DOHH2 (cell line): ENCODE results near the gene FRZB.

ENCODE experiments used
- H3F3A ChIP-seq: fragments of 200-600 bp; sonication (generic), shearing (Covaris generic); 2 replicates; pipeline ENCODE4 v1.6.0; 2016; ENCODE audit warnings: antibody characterized with exemption, mild to moderate bottlenecking; ENCODE audit not compliant: control insufficient read depth, insufficient read depth
- H3K27ac ChIP-seq: fragments of 200-600 bp; sonication (generic); 2 replicates; pipeline ENCODE4 v1.5.1; 2014; ENCODE audit warnings: low read depth, mild to moderate bottlenecking, low read length, moderate library complexity
- H3K27me3 ChIP-seq: fragments of 200-600 bp; sonication (generic); 2 replicates; pipeline ENCODE4 v1.6.1; 2014; ENCODE audit warnings: mild to moderate bottlenecking, low read length, mixed read lengths; ENCODE audit not compliant: control insufficient read depth
- H3K36me3 ChIP-seq: fragments of 200-600 bp; sonication (generic); 2 replicates; pipeline ENCODE4 v1.6.1; 2014; ENCODE audit warnings: mild to moderate bottlenecking, low read length, moderate library complexity, mixed read lengths; ENCODE audit not compliant: control insufficient read depth
- H3K4me1 ChIP-seq: fragments of 200-600 bp; sonication (generic); 2 replicates; pipeline ENCODE4 v1.6.1; 2014; ENCODE audit warnings: mild to moderate bottlenecking, low read length, mixed read lengths; ENCODE audit not compliant: control insufficient read depth
- H3K4me2 ChIP-seq: fragments of 200-600 bp; sonication (generic); 2 replicates; pipeline ENCODE4 v1.6.0; 2014; ENCODE audit warnings: mild to moderate bottlenecking, low read length, moderate library complexity
- H3K4me3 ChIP-seq: fragments of 200-600 bp; sonication (generic); 2 replicates; pipeline ENCODE4 v1.5.1; 2014; ENCODE audit warnings: mild to moderate bottlenecking, low read length, mixed read lengths
- H3K79me2 ChIP-seq: fragments of 200-600 bp; sonication (generic); 2 replicates; pipeline ENCODE4 v1.6.1; 2014; ENCODE audit warnings: mild to moderate bottlenecking, low read length, mixed read lengths; ENCODE audit not compliant: control insufficient read depth
- H3K9me2 ChIP-seq: fragments of 200-600 bp; sonication (generic); replicated peaks from 2 replicates; pipeline ENCODE4 v1.6.1; 2014; ENCODE audit warnings: mild to moderate bottlenecking, low read length, mixed read lengths; ENCODE audit not compliant: control insufficient read depth
- H3K9me3 ChIP-seq: fragments of 200-600 bp; sonication (generic); 2 replicates; pipeline ENCODE4 v1.6.1; 2014; ENCODE audit warnings: antibody characterized with exemption, low read length, mixed read lengths; ENCODE audit not compliant: control insufficient read depth, insufficient read depth
- H4K20me1 ChIP-seq: fragments of 200-600 bp; sonication (generic); 2 replicates; pipeline ENCODE4 v1.6.0; 2014; ENCODE audit warnings: low read depth, mild to moderate bottlenecking, antibody characterized with exemption, low read length, moderate library complexity; ENCODE audit not compliant: control insufficient read depth, insufficient read depth
- EZH2phosphoT487 ChIP-seq: fragments of 200-600 bp; sonication (generic); IDR thresholded peaks from 2 replicates; pipeline ENCODE4 v1.6.1; 2017; ENCODE audit warnings: borderline replicate concordance, mild to moderate bottlenecking, antibody characterized with exemption, low read length, moderate library complexity, mixed read lengths
- TF ChIP-seq, protein P1 (sequence below): fragments of 200-600 bp; sonication (generic); IDR thresholded peaks from one replicate; pipeline ENCODE4 v1.5.1; 2014; ENCODE audit warnings: antibody characterized with exemption, mild to moderate bottlenecking, low read depth, low read length; ENCODE audit not compliant: poor library complexity, severe bottlenecking

The FRZB gene

DNA sequence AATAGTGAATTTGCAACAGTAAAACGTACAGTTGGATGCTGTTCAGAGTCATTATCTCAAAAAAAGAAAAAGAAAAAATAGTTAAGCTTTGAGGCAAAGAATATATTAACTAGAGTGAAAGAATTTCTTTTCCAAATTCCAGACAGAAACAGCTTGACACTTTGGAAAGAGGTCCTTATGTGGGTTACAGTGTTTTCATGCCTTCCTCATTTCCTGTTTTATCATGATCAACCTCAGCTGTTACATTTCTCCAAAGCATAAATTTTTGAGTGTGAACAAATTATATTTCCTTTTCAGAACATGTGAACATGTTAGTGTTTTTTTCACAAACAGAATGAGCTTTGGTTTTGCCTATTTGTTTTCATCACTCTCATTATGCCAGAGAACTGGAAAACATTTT lies 13.6 kb downstream of the FRZB start:
- H3K4me1 ChIP-seq: no peaks in the 10 kb centered on the region
- H3K79me2 ChIP-seq: no peaks in the 10 kb centered on the region
- TF ChIP-seq, protein P1, sequence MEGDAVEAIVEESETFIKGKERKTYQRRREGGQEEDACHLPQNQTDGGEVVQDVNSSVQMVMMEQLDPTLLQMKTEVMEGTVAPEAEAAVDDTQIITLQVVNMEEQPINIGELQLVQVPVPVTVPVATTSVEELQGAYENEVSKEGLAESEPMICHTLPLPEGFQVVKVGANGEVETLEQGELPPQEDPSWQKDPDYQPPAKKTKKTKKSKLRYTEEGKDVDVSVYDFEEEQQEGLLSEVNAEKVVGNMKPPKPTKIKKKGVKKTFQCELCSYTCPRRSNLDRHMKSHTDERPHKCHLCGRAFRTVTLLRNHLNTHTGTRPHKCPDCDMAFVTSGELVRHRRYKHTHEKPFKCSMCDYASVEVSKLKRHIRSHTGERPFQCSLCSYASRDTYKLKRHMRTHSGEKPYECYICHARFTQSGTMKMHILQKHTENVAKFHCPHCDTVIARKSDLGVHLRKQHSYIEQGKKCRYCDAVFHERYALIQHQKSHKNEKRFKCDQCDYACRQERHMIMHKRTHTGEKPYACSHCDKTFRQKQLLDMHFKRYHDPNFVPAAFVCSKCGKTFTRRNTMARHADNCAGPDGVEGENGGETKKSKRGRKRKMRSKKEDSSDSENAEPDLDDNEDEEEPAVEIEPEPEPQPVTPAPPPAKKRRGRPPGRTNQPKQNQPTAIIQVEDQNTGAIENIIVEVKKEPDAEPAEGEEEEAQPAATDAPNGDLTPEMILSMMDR: no peak
- TF ChIP-seq EZH2phosphoT487: no peak
- no peaks in the 10 kb centered on the region for H3K27me3 ChIP-seq
- H3K4me2 ChIP-seq: no peak overlapping the region
- no peak overlapping the region for H3K27ac ChIP-seq
- no peaks in the 10 kb centered on the region for H4K20me1 ChIP-seq
- H3K9me3 ChIP-seq: no peaks in the 10 kb centered on the region
- no peaks in the 10 kb centered on the region for H3K36me3 ChIP-seq
- H3F3A ChIP-seq: no peaks in the 10 kb centered on the region
- no peak overlapping the region for H3K4me3 ChIP-seq
- H3K9me2 ChIP-seq: no peaks in the 10 kb centered on the region

GRCh38 chr2:182852090-182852489 lies 14.3 kb downstream of the FRZB start:
- no peaks in the 10 kb centered on the region for H3K27me3 ChIP-seq
- no peaks in the 10 kb centered on the region for H3K9me2 ChIP-seq
- no peaks in the 10 kb centered on the region for H3K4me1 ChIP-seq
- TF ChIP-seq EZH2phosphoT487: no peak
- TF ChIP-seq, protein P1: no peak
- H3K27ac ChIP-seq: no peak overlapping the region
- H3K4me2 ChIP-seq: no peak overlapping the region
- H3K4me3 ChIP-seq: no peak overlapping the region
- no peaks in the 10 kb centered on the region for H3K36me3 ChIP-seq
- no peaks in the 10 kb centered on the region for H3K9me3 ChIP-seq
- H4K20me1 ChIP-seq: no peaks in the 10 kb centered on the region
- H3K79me2 ChIP-seq: no peaks in the 10 kb centered on the region
- H3F3A ChIP-seq: no peaks in the 10 kb centered on the region

DNA sequence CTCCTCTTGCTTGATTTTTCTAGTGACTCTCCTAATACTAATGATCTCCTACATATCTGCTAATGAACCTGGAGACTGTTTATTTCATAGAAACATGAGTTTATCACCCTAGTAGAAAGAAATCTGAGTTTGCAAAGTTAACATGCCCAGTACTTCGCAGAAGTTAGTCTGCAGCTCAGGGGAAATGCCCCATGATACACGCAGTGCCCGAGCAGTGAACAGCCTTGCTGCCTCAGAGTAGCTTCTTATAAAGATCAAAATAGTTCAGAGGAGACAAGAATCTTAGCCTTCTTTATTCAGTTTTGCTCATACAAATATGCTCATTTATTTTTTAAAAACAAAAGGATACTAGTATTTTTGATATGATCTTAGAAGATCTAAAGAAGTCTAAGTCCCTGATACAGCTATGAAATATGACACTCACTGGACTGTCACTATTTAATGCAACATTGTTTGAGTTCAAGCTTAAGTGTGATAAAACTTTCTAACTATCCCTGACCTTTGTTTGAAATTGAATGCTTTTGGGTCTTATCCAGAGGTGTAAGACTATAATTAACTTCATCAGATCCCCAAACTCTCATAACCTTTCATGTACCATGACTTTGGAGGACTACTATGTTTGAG lies 20.5 kb downstream of the FRZB start:
- Histone ChIP-seq H3F3A (no peaks in the 10 kb centered on the region), H3K36me3 (no peaks in the 10 kb centered on the region), H3K4me2 (no peak overlapping the region), H3K27me3 (no peaks in the 10 kb centered on the region), H3K9me2 (no peaks in the 10 kb centered on the region), H3K27ac (no peak overlapping the region), H3K4me3 (no peak overlapping the region), H3K9me3 (no peaks in the 10 kb centered on the region), H3K4me1 (no peaks in the 10 kb centered on the region), H3K79me2 (no peaks in the 10 kb centered on the region), H4K20me1 (no peaks in the 10 kb centered on the region)
- TF ChIP-seq EZH2phosphoT487: no peak
- TF ChIP-seq, protein P1: no peak

- Histone ChIP-seq H3K36me3 (no peaks in the 10 kb centered on the region), H3K27ac (no peak overlapping the region), H3F3A (no peaks in the 10 kb centered on the region), H3K4me2 (no peak overlapping the region), H3K9me3 (no peaks in the 10 kb centered on the region), H4K20me1 (no peaks in the 10 kb centered on the region), H3K27me3 (no peaks in the 10 kb centered on the region), H3K4me3 (no peak overlapping the region), H3K79me2 (no peaks in the 10 kb centered on the region), H3K4me1 (peaks cover 6% of the 10 kb centered on the region; the same call in 1 of the 2 replicates), H3K9me2 (no peaks in the 10 kb centered on the region)
- TF ChIP-seq, protein P1: no peak
- no peak for TF ChIP-seq EZH2phosphoT487
Measured at GRCh38 chr2:182836451-182836850, 30.0 kb downstream of the FRZB start.
